Loucy (cell line): ENCODE data around the gene SULT1E1.
"Not testable (repeated sequence)": the region's sequence is repeated elsewhere in the genome, so short reads cannot be mapped to it uniquely, and the experiment has no call there.

ENCODE experiments used
- H2AFZ ChIP-seq: fragments of 200-600 bp; sonication (generic); 2 replicates; pipeline ENCODE4 v1.6.0; 2016; ENCODE audit warnings: antibody characterized with exemption, mild to moderate bottlenecking, low read length, moderate library complexity
- H3F3A ChIP-seq: fragments of 200-600 bp; 2 replicates; pipeline ENCODE4 v1.6.0; 2016; ENCODE audit warnings: antibody characterized with exemption, low read depth, mild to moderate bottlenecking
- H3K27me3 ChIP-seq: fragments of 200-600 bp; sonication (generic); 2 replicates; pipeline ENCODE4 v1.6.1; 2014; ENCODE audit warnings: low read length, mild to moderate bottlenecking; ENCODE audit not compliant: insufficient read depth, poor library complexity, severe bottlenecking
- H3K36me3 ChIP-seq: fragments of 200-600 bp; sonication (generic); 2 replicates; pipeline ENCODE4 v1.6.1; 2016; ENCODE audit warnings: low read length; ENCODE audit not compliant: insufficient read depth
- H3K4me1 ChIP-seq: fragments of 200-600 bp; sonication (generic); 2 replicates; pipeline ENCODE4 v1.5.1; 2014; ENCODE audit warnings: low read length, mild to moderate bottlenecking; ENCODE audit not compliant: insufficient read depth, poor library complexity, severe bottlenecking
- H3K4me2 ChIP-seq: fragments of 200-600 bp; sonication (generic); 2 replicates; pipeline ENCODE4 v1.6.0; 2014; ENCODE audit warnings: antibody characterized with exemption, low read length, low read depth, mild to moderate bottlenecking; ENCODE audit not compliant: poor library complexity, severe bottlenecking
- H3K4me3 ChIP-seq: fragments of 200-600 bp; sonication (generic); 2 replicates; pipeline ENCODE4 v1.5.1; 2014; ENCODE audit warnings: low read length, mild to moderate bottlenecking, mixed read lengths; ENCODE audit not compliant: poor library complexity, severe bottlenecking
- H3K79me2 ChIP-seq: fragments of 200-600 bp; sonication (generic); 2 replicates; pipeline ENCODE4 v1.6.1; 2014; ENCODE audit warnings: low read length; ENCODE audit not compliant: insufficient read depth
- H3K9ac ChIP-seq: fragments of 200-600 bp; sonication (generic); 2 replicates; pipeline ENCODE4 v1.6.0; 2014; ENCODE audit warnings: mild to moderate bottlenecking, low read depth, low read length, moderate library complexity; ENCODE audit not compliant: poor library complexity, severe bottlenecking
- H3K9me2 ChIP-seq: fragments of 200-600 bp; sonication (generic); replicated peaks from 2 replicates; pipeline ENCODE4 v1.6.1; 2016; ENCODE audit warnings: low read depth, low read length, mixed read lengths
- H3K9me3 ChIP-seq: fragments of 200-600 bp; sonication (generic); 2 replicates; pipeline ENCODE4 v1.6.1; 2014; ENCODE audit warnings: mild to moderate bottlenecking, antibody characterized with exemption, low read length, low read depth; ENCODE audit not compliant: insufficient read depth
- H4K20me1 ChIP-seq: fragments of 200-600 bp; sonication (generic); 2 replicates; pipeline ENCODE4 v1.6.0; 2014; ENCODE audit warnings: antibody characterized with exemption, low read length, mild to moderate bottlenecking; ENCODE audit not compliant: insufficient read depth, poor library complexity, severe bottlenecking
- CTCF ChIP-seq: fragments of 200-600 bp; sonication (generic); conservative IDR thresholded peaks from 2 replicates; pipeline ENCODE4 v1.5.1; 2014; ENCODE audit warnings: mild to moderate bottlenecking, antibody characterized with exemption, low read length
- EZH2phosphoT487 ChIP-seq: fragments of 200-600 bp; IDR thresholded peaks from 2 replicates; pipeline ENCODE4 v1.6.1; 2018; ENCODE audit warnings: antibody characterized with exemption, mild to moderate bottlenecking, moderate library complexity, borderline replicate concordance

SULT1E1 gene

GRCh38 chr4:69828828-69829227, 31.1 kb downstream of the SULT1E1 start:
- H3K4me2 ChIP-seq = no peak overlapping the region
- no peaks in the 10 kb centered on the region for H3K79me2 ChIP-seq
- no peaks in the 10 kb centered on the region for H3K9me3 ChIP-seq
- H3K36me3 ChIP-seq = no peaks in the 10 kb centered on the region
- TF ChIP-seq EZH2phosphoT487 = no peak
- no peak; the same call in 1 of the 2 replicates for TF ChIP-seq CTCF
- H3K4me1 ChIP-seq = no peaks in the 10 kb centered on the region
- no peak overlapping the region for H2AFZ ChIP-seq
- no peaks in the 10 kb centered on the region for H3K9me2 ChIP-seq
- H3K4me3 ChIP-seq = no peak overlapping the region
- H3F3A ChIP-seq = no peaks in the 10 kb centered on the region
- H3K27me3 ChIP-seq = no peaks in the 10 kb centered on the region
- H4K20me1 ChIP-seq = no peaks in the 10 kb centered on the region
- H3K9ac ChIP-seq = no peak overlapping the region

- H3K4me3 ChIP-seq = peak overlapping the region; percentile 71
- H3K9me2 ChIP-seq, H3F3A ChIP-seq, H4K20me1 ChIP-seq, H3K79me2 ChIP-seq, H3K27me3 ChIP-seq, H3K4me1 ChIP-seq, H3K9me3 ChIP-seq, H3K36me3 ChIP-seq: not testable (repeated sequence)
- H3K9ac ChIP-seq = peak overlapping the region; percentile 69
- H2AFZ ChIP-seq = peak overlapping the region; percentile 80; the same call in 1 of the 2 replicates
- H3K4me2 ChIP-seq = peak overlapping the region; percentile 47
Measured at GRCh38 chr4:69825056-69825455, 34.9 kb downstream of the SULT1E1 start.

- H3K4me1 ChIP-seq = no peaks in the 10 kb centered on the region
- TF ChIP-seq CTCF = peak; percentile 76
- TF ChIP-seq EZH2phosphoT487 = no peak
- no peaks in the 10 kb centered on the region for H3K27me3 ChIP-seq
- H3K79me2 ChIP-seq = no peaks in the 10 kb centered on the region
- no peak overlapping the region for H3K4me3 ChIP-seq
- H3K9ac ChIP-seq = no peak overlapping the region
- H3K4me2 ChIP-seq = peak overlapping the region; percentile 29
- H3F3A ChIP-seq = no peaks in the 10 kb centered on the region
- H3K9me3 ChIP-seq = no peaks in the 10 kb centered on the region
- no peaks in the 10 kb centered on the region for H3K36me3 ChIP-seq
- H3K9me2 ChIP-seq = no peaks in the 10 kb centered on the region
- H4K20me1 ChIP-seq = no peaks in the 10 kb centered on the region
- H2AFZ ChIP-seq = peak overlapping the region; percentile 76
Measured at GRCh38 chr4:69823481-69824186, 36.3 kb downstream of the SULT1E1 start.

GRCh38 chr4:69823048-69823447, 36.9 kb downstream of the SULT1E1 start:
- no peaks in the 10 kb centered on the region for H3K27me3 ChIP-seq
- TF ChIP-seq CTCF = no peak
- no peaks in the 10 kb centered on the region for H3K36me3 ChIP-seq
- no peaks in the 10 kb centered on the region for H3K9me3 ChIP-seq
- H2AFZ ChIP-seq = peak overlapping the region; percentile 76; the same call in 1 of the 2 replicates
- H3K9me2 ChIP-seq = no peaks in the 10 kb centered on the region
- no peaks in the 10 kb centered on the region for H3K4me1 ChIP-seq
- no peaks in the 10 kb centered on the region for H3K79me2 ChIP-seq
- no peaks in the 10 kb centered on the region for H4K20me1 ChIP-seq
- H3K4me3 ChIP-seq = no peak overlapping the region
- H3K4me2 ChIP-seq = no peak overlapping the region
- no peaks in the 10 kb centered on the region for H3F3A ChIP-seq
- no peak overlapping the region for H3K9ac ChIP-seq
